Left renal pelvis (tissue), 4 donors: ENCODE measurements around the gene YKT6. TPM values are rescaled to one million over a fixed set of nuclear protein-coding genes. Genes with fewer than 3 reads are reported as not detected.

Experiments used
- DNase-seq, 4 donors: peaks; one replicate each; pipeline ENCODE4 v3.0.0-alpha.2; 2013; ENCODE audit warnings: low read depth in 4 of 4, low spot score in 3 of 4
- polyA plus RNA-seq, 4 donors: library from polyadenylated mRNA; unstranded; fragments of 120-200 nt; gene quantifications; one replicate each; pipeline ENCODE4 v1.2.1, GENCODE V29; 2013; ENCODE audit not compliant: insufficient read length in 4 of 4

Gene YKT6
- polyA plus RNA-seq, result 10 to 100 TPM; 67.7 to 82.2 (median 80.8) TPM

- DNase-seq, result peak; percentile 83 to 93 (median 86)
These were observed at the start of gene YKT6 for GRCh38 chr7:44200699-44201461. Gene YKT6 (plus strand): TSS chr7:44200978. CDS start chr7:44201136, 158 bp downstream.

- no peak for DNase-seq
These were observed 48.8 kb upstream of the YKT6 start for GRCh38 chr7:44151956-44152355.

GRCh38 chr7:44152971-44153947, 47.5 kb upstream of the YKT6 start:
- no peak for DNase-seq

GRCh38 chr7:44153948-44154335, 46.8 kb upstream of the YKT6 start:
- no peak for DNase-seq

GRCh38 chr7:44154703-44155102, 46.1 kb upstream of the YKT6 start:
- DNase-seq, result no peak

- no peak for DNase-seq
These were observed 45.3 kb upstream of the YKT6 start for GRCh38 chr7:44155191-44156185.

GRCh38 chr7:44156453-44157010, 44.2 kb upstream of the YKT6 start:
- DNase-seq, result no peak

- DNase-seq, result no peak
These were observed 43.4 kb upstream of the YKT6 start for GRCh38 chr7:44157116-44158080.

- DNase-seq, result no peak
These were observed 42.5 kb upstream of the YKT6 start for GRCh38 chr7:44158096-44158872.

- no peak for DNase-seq
These were observed 41.7 kb upstream of the YKT6 start for GRCh38 chr7:44158873-44159631.

- no peak for DNase-seq
These were observed 40.8 kb upstream of the YKT6 start for GRCh38 chr7:44159824-44160630.

GRCh38 chr7:44161371-44161770, 39.4 kb upstream of the YKT6 start:
- DNase-seq, result no peak

- DNase-seq, result no peak
These were observed 38.6 kb upstream of the YKT6 start for GRCh38 chr7:44162179-44162578.

GRCh38 chr7:44162785-44163395, 37.9 kb upstream of the YKT6 start:
- no peak for DNase-seq

GRCh38 chr7:44163591-44163990, 37.2 kb upstream of the YKT6 start:
- no peak for DNase-seq

GRCh38 chr7:44167920-44168319, 32.9 kb upstream of the YKT6 start:
- no peak for DNase-seq
